ENCODE data around the gene FASN.
"Not testable (repeated sequence)": the region's sequence is repeated elsewhere in the genome, so short reads cannot be mapped to it uniquely, and the experiment has no call there.

Gene FASN

GRCh38 chr17:82054351-82055022, 43.5 kb downstream of the FASN start:
- DNase-seq, result no peak

- DNase-seq, result no peak
Observed at GRCh38 chr17:82053556-82054263, 44.3 kb downstream of the FASN start.

- DNase-seq, result no peak
Observed at GRCh38 chr17:82053130-82053529, 44.9 kb downstream of the FASN start.

- no peak for DNase-seq
Observed at GRCh38 chr17:82052638-82053059, 45.4 kb downstream of the FASN start.

- peak; percentile 54 to 82 for DNase-seq
Observed at GRCh38 chr17:82051776-82052637, 46.0 kb downstream of the FASN start, which contains the start of the genes GPS1 and RFNG. Gene GPS1 (plus strand): TSS chr17:82051898. CDS start chr17:82051932, 34 bp downstream. Gene RFNG (minus strand): TSS chr17:82051811. CDS start chr17:82051766, 45 bp downstream.

- DNase-seq, result no peak
Observed at GRCh38 chr17:82050761-82051641, 47.0 kb downstream of the FASN start.

GRCh38 chr17:82050152-82050760, 47.8 kb downstream of the FASN start:
- no peak for DNase-seq

- DNase-seq, result no peak
Observed at GRCh38 chr17:82049521-82049971, 48.5 kb downstream of the FASN start.

GRCh38 chr17:82049106-82049505, 48.9 kb downstream of the FASN start:
- no peak for DNase-seq

- DNase-seq, result no peak
Observed at GRCh38 chr17:82048571-82048971, 49.5 kb downstream of the FASN start.

- no peak for DNase-seq
Observed at GRCh38 chr17:82047914-82048570, 50.0 kb downstream of the FASN start.

- no peak for DNase-seq
Observed at GRCh38 chr17:82047379-82047778, 50.7 kb downstream of the FASN start.

- no peak for DNase-seq
Observed at GRCh38 chr17:82046903-82047302, 51.1 kb downstream of the FASN start.

GRCh38 chr17:82045936-82046484, 52.0 kb downstream of the FASN start:
- DNase-seq, result no peak

GRCh38 chr17:82043507-82043906, 54.5 kb downstream of the FASN start:
- no peak for DNase-seq

GRCh38 chr17:82042649-82043048, 55.4 kb downstream of the FASN start:
- DNase-seq, result no peak

GRCh38 chr17:82041144-82041814, 56.8 kb downstream of the FASN start:
- no peak for DNase-seq

GRCh38 chr17:82039695-82040299, 58.2 kb downstream of the FASN start:
- no peak for DNase-seq

- DNase-seq, result not testable (repeated sequence)
Observed at GRCh38 chr17:82038796-82039409, 59.1 kb downstream of the FASN start.

GRCh38 chr17:82037889-82038195, 60.2 kb downstream of the FASN start:
- DNase-seq, result no peak

Data from SHP77 (cell line).